GM10266 (cell line): ENCODE measurements around the gene NPLOC4.

Experiments
- DNase-seq: peaks from one replicate; pipeline ENCODE4 v3.0.0; 2012; ENCODE audit errors: extremely low spot score
- TF ChIP-seq, protein P1 (sequence below): IDR thresholded peaks from 2 replicates; pipeline ENCODE4 v1.5.1; 2012; ENCODE audit warnings: mild to moderate bottlenecking, low read depth; ENCODE audit not compliant: control insufficient read depth, insufficient read depth; ENCODE audit errors: missing control alignments

NPLOC4 gene

DNA sequence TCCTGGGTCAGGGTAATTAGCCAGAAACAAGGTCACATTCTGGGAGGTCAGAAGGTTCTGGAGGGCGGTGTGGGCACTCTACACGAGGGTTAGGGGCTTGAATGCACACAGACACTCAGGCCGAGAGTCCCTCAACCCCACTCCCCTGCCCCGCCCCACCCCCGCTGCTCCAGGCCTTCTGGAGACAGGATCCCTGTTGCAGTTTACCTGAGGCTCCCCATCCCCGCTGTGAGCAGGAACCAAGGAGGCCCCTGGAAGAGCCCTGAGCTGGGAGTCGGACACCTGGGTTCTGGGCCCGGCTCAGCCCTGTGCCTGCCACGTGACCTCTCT, 119.9 kb downstream of the NPLOC4 start:
- TF ChIP-seq, protein P1, sequence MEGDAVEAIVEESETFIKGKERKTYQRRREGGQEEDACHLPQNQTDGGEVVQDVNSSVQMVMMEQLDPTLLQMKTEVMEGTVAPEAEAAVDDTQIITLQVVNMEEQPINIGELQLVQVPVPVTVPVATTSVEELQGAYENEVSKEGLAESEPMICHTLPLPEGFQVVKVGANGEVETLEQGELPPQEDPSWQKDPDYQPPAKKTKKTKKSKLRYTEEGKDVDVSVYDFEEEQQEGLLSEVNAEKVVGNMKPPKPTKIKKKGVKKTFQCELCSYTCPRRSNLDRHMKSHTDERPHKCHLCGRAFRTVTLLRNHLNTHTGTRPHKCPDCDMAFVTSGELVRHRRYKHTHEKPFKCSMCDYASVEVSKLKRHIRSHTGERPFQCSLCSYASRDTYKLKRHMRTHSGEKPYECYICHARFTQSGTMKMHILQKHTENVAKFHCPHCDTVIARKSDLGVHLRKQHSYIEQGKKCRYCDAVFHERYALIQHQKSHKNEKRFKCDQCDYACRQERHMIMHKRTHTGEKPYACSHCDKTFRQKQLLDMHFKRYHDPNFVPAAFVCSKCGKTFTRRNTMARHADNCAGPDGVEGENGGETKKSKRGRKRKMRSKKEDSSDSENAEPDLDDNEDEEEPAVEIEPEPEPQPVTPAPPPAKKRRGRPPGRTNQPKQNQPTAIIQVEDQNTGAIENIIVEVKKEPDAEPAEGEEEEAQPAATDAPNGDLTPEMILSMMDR = no peak
- no peak for DNase-seq

DNA sequence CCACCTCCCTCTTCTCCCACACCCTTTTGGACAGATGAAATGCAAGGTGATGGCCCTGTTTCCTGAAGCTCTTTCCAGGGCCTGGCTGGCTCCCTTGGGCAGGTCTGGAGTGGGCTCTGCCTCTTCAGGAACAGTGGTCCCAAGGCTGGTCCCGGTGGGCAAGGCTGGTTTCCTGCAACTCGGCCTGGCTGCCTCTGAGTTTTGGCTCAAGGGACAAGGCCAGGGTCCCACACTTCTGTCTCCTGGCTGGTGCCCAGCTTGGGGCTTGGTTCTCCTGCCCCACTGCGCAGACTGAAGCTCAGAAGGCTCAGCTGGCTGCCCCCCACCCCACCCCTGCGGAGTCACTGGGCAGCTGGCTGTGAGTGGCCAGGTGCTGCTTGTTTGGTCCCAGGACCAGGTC, 120.5 kb downstream of the NPLOC4 start:
- DNase-seq = no peak

DNA sequence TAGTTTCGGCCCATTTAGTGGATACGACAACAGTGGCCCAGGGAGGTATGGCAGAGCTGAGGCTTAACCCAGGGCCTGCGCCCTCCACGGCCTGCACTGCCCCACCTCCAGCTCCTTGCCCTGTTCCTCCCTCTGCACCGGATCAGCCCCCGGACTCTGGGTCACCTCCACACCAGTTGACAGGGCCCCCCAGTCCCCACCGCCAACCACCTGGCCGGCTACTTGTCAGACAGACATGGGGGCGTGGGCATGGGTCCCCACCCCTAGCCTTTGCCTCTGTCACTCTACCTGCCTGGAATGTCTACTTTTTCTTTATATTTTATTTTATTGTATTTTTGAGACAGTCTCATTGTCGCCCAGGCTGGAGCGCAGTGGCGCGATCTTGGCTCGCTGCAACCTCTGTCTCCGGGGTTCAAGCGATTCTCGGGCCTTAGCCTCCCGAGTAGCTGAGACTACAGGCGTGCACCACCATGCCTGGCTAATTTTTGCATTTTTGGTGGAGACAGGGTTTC, 121.3 kb downstream of the NPLOC4 start:
- TF ChIP-seq, protein P1 = no peak
- DNase-seq = no peak

More for the DNA sequence above, 120.5 kb downstream of the NPLOC4 start:
- TF ChIP-seq, protein P1 = no peak

DNA sequence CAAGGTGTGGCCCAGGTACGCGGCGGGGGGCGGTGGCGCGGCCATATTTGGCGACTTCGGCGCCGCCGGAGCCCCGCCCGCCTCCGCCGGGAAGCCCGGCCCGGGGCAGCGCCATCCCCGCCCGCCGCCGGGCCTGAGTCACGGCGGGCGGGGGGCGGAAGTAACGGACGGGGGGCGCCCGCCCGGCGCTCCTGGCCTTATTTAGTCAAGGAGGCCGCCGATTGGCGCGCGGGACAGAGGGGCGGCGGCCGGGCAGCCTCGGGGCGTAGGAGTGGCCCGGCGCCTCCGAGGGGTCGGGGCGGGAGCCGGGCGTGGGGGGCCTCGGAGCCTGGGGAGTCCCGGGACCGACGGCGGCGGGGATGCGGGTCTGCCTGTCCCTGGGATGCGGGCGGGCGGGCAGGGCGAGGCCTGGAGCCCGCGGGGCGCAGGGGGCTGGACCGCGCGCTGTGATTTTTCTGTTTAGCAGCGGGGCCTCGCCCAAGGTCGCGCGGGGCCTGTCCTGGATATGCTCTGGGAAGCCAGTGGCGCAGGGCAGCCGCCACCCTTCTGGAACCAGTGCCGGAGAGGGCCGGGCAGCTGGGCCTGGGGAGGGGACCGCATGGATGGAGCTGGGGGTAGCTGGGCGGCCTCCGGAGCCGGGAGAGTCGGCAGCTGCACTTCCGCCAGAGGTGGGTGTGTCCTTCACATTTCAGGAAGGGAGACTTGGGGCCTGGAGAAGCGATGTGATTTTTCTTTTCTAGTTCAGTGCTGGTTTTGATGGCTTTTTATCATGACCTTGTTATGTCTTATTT, 122.0 kb downstream of the NPLOC4 start:
- TF ChIP-seq, protein P1 = no peak
- DNase-seq = peak; percentile 91

DNA sequence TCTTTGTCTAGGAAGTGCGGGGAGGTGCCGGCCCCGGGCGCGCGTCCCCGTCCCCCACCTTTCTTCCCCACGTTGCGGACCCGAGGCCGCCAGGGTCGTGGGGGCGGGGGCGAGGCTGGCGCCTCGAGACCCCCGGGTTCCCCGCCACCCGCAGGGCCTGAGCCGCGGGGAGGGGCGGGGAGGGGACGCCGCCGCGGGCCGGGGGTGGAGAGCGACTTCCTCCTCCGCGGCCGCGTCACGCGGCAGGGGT, 122.5 kb downstream of the NPLOC4 start:
- TF ChIP-seq, protein P1 = no peak
- no peak for DNase-seq

DNA sequence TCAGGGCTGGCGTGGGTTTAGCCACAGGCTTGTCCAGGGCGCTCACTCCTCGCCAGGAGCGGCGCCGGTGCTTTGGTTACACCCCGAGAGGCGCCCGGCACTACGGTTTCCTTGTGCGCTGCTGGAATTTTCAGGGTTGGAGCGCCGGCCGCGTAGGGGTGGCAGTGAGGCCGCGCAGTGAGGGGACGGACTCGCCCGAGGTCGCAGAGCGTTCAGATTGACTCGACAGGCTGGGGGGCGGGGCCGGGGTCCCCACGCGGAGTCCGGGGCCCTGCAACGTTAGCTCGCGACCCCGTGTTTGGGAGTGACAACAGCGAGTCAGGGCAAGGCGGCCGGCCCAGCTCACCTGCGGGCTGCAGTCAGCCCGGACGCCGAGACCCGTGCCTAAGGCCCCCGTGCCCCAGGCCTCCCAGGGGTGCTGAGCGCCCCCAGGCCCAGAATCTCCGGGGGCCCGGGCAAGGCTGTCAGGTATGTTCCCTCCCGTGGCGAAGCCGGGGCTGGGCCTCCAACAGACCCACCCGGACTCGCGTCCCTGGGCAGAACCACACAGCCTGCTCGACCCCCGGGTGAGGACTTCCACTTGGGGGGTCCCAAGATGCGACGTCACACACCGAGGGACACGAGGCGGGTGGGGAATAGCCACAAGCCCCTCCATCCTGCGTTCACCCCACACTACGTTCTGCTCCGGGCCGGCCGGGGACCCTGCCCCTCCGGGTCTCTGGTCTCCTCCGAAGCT, 123.0 kb downstream of the NPLOC4 start:
- DNase-seq = no peak
- TF ChIP-seq, protein P1 = peak; percentile 0

DNA sequence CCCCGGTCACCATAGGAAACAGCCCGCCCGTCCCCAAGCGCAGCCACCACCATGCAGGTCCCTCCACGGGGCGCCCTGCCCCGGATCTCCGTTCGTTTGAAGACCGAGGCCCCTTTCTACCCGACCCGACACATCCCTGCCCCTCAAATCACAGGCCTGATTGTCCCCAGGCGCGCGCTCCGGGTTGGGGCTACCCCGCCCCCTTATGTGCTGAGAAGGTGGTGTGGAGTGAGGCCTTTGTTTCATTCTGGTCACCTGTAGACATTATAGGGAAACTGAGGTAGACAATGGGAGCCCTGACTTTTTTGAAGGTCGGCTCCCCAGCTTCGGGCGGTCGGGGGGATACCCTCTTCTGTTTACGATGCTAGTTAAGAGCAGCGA, 123.5 kb downstream of the NPLOC4 start:
- TF ChIP-seq, protein P1 = no peak
- peak; percentile 71 for DNase-seq
